OCI-LY3 (cell line): ENCODE data around the gene KRTAP5-5.

ENCODE experiments used
- H2AFZ ChIP-seq: fragments of 200-600, 300-600 bp; shearing (Covaris generic); 2 replicates; pipeline ENCODE4 v1.6.0; 2014; ENCODE audit warnings: antibody characterized with exemption, low read depth, low read length
- H3K27ac ChIP-seq: fragments of 200-600, 300-600 bp; sonication (generic); 2 replicates; pipeline ENCODE4 v1.5.1; 2014; ENCODE audit warnings: mild to moderate bottlenecking, low read length, moderate library complexity, mixed read lengths
- H3K27me3 ChIP-seq: fragments of 200-600, 300-600 bp; sonication (generic); 2 replicates; pipeline ENCODE4 v1.6.1; 2014; ENCODE audit warnings: low read depth, low read length, mixed read lengths
- H3K36me3 ChIP-seq: fragments of 200-600, 300-600 bp; sonication (generic); replicated peaks from 2 replicates; pipeline ENCODE3; 2014; ENCODE audit warnings: low read depth, low read length, mixed read lengths
- H3K4me1 ChIP-seq: fragments of 300-600, 200-600 bp; sonication (generic); 2 replicates; pipeline ENCODE4 v1.6.1; 2014; ENCODE audit warnings: low read length, mixed read lengths
- H3K4me2 ChIP-seq: fragments of 200-600, 300-600 bp; sonication (generic); 2 replicates; pipeline ENCODE4 v1.6.1; 2014; ENCODE audit warnings: low read length, mixed read lengths
- H3K4me3 ChIP-seq: fragments of 300-600, 200-600 bp; sonication (generic); 2 replicates; pipeline ENCODE4 v1.5.1; 2014; ENCODE audit warnings: antibody characterized with exemption, mild to moderate bottlenecking, low read length, moderate library complexity
- H3K79me2 ChIP-seq: fragments of 300-600, 200-600 bp; shearing (Covaris generic); 2 replicates; pipeline ENCODE4 v1.6.1; 2014; ENCODE audit warnings: mild to moderate bottlenecking, low read length, mixed read lengths
- H3K9ac ChIP-seq: fragments of 300-600, 200-600 bp; shearing (Covaris generic); 2 replicates; pipeline ENCODE4 v1.6.0; 2014; ENCODE audit warnings: mild to moderate bottlenecking, low read length, moderate library complexity
- H3K9me3 ChIP-seq: fragments of 200-600, 300-600 bp; shearing (Covaris generic); 2 replicates; pipeline ENCODE4 v1.6.1; 2014; ENCODE audit warnings: low read length, mixed read lengths; ENCODE audit not compliant: insufficient read depth
- H4K20me1 ChIP-seq: fragments of 200-600, 300-600 bp; sonication (generic); 2 replicates; pipeline ENCODE4 v1.6.1; 2016; ENCODE audit warnings: low read length, mixed read lengths; ENCODE audit not compliant: insufficient read depth
- CTCF ChIP-seq: fragments of 200-600, 300-600 bp; sonication (generic); IDR thresholded peaks from 2 replicates; pipeline ENCODE4 v1.5.1; 2014; ENCODE audit warnings: antibody characterized with exemption, low read length, low read depth
- EZH2phosphoT487 ChIP-seq: fragments of 200-600 bp; shearing (Covaris generic); IDR thresholded peaks from 2 replicates; pipeline ENCODE4 v1.6.1; 2018; ENCODE audit warnings: antibody characterized with exemption, mixed run types, low read depth

Gene KRTAP5-5

GRCh38 chr11:1675536-1676228, 46.1 kb downstream of the KRTAP5-5 start:
- H4K20me1 ChIP-seq, result peaks cover 4% of the 10 kb centered on the region; the same call in 1 of the 2 replicates
- H3K4me3 ChIP-seq, result no peak overlapping the region
- no peak overlapping the region for H2AFZ ChIP-seq
- H3K36me3 ChIP-seq, result no peaks in the 10 kb centered on the region
- no peak for TF ChIP-seq CTCF
- TF ChIP-seq EZH2phosphoT487, result no peak
- no peak overlapping the region for H3K4me2 ChIP-seq
- H3K4me1 ChIP-seq, result no peaks in the 10 kb centered on the region
- H3K9me3 ChIP-seq, result no peaks in the 10 kb centered on the region
- H3K27me3 ChIP-seq, result peaks cover 25% of the 10 kb centered on the region
- no peak overlapping the region for H3K9ac ChIP-seq
- no peaks in the 10 kb centered on the region for H3K79me2 ChIP-seq
- H3K27ac ChIP-seq, result no peak overlapping the region

GRCh38 chr11:1676229-1676740, 46.7 kb downstream of the KRTAP5-5 start:
- no peak overlapping the region for H3K9ac ChIP-seq
- no peaks in the 10 kb centered on the region for H3K4me1 ChIP-seq
- H3K36me3 ChIP-seq, result no peaks in the 10 kb centered on the region
- no peak overlapping the region for H3K27ac ChIP-seq
- no peaks in the 10 kb centered on the region for H3K79me2 ChIP-seq
- H3K4me3 ChIP-seq, result no peak overlapping the region
- no peaks in the 10 kb centered on the region for H4K20me1 ChIP-seq
- peaks cover 25% of the 10 kb centered on the region for H3K27me3 ChIP-seq
- no peak for TF ChIP-seq CTCF
- no peak for TF ChIP-seq EZH2phosphoT487
- no peak overlapping the region for H3K4me2 ChIP-seq
- H2AFZ ChIP-seq, result no peak overlapping the region
- no peaks in the 10 kb centered on the region for H3K9me3 ChIP-seq

GRCh38 chr11:1679881-1680280, 50.3 kb downstream of the KRTAP5-5 start:
- Histone ChIP-seq H3K4me1 (no peaks in the 10 kb centered on the region), H3K9ac (no peak overlapping the region), H3K27me3 (peaks cover 25% of the 10 kb centered on the region), H3K4me3 (no peak overlapping the region), H4K20me1 (no peaks in the 10 kb centered on the region), H2AFZ (no peak overlapping the region), H3K27ac (no peak overlapping the region), H3K9me3 (no peaks in the 10 kb centered on the region), H3K79me2 (no peaks in the 10 kb centered on the region), H3K4me2 (no peak overlapping the region), H3K36me3 (no peaks in the 10 kb centered on the region)
- TF ChIP-seq CTCF (no peak), EZH2phosphoT487 (no peak)
